Mesenchymal stem cell (in vitro differentiated cells and primary cell): ENCODE measurements around the gene BIRC3.

ENCODE experiments used
- DNase-seq: peaks from one replicate; pipeline ENCODE4 v3.0.0-alpha.2; 2013
- H2AFZ ChIP-seq: one replicate; pipeline ENCODE4 v1.6.1; 2013; ENCODE audit warnings: low read depth, mild to moderate bottlenecking, control low read depth, inconsistent platforms, low read length, moderate library complexity
- H2AK5ac ChIP-seq: 2 replicates; pipeline ENCODE4 v1.6.1; 2013; ENCODE audit warnings: low read length, moderate library complexity, mild to moderate bottlenecking, inconsistent platforms; ENCODE audit not compliant: severe bottlenecking
- H2BK120ac ChIP-seq: one replicate; pipeline ENCODE4 v1.6.1; 2013; ENCODE audit warnings: low read depth, mild to moderate bottlenecking, inconsistent platforms, low read length, moderate library complexity
- H2BK12ac ChIP-seq, 2 experiments: one replicate each; pipeline ENCODE4 v1.6.1; 2013; ENCODE audit warnings: inconsistent platforms in 2 of 2, low read length in 2 of 2, mild to moderate bottlenecking in 2 of 2, moderate library complexity in 2 of 2, control low read depth in 1 of 2
- H2BK15ac ChIP-seq: one replicate; pipeline ENCODE4 v1.6.1; 2013; ENCODE audit warnings: mild to moderate bottlenecking, low read depth, inconsistent platforms; ENCODE audit not compliant: poor library complexity, severe bottlenecking
- H2BK5ac ChIP-seq: 2 replicates; pipeline ENCODE4 v1.6.1; 2013; ENCODE audit warnings: low read depth, mild to moderate bottlenecking, low read length, control low read depth, inconsistent platforms; ENCODE audit not compliant: poor library complexity, severe bottlenecking
- H3K14ac ChIP-seq, 2 experiments: one replicate each; pipeline ENCODE4 v1.6.1; 2013; ENCODE audit warnings: inconsistent platforms in 2 of 2, low read length in 2 of 2, control low read depth in 1 of 2, mild to moderate bottlenecking in 1 of 2, moderate library complexity in 1 of 2
- H3K18ac ChIP-seq, 2 experiments: one replicate each; pipeline ENCODE4 v1.6.1; 2013; ENCODE audit warnings: inconsistent platforms in 2 of 2, low read length in 2 of 2, control low read depth in 1 of 2, low read depth in 1 of 2, mild to moderate bottlenecking in 1 of 2
- H3K23ac ChIP-seq, 2 experiments: one replicate each; pipeline ENCODE4 v1.6.1; 2013; ENCODE audit warnings: inconsistent platforms in 2 of 2, low read length in 2 of 2, mild to moderate bottlenecking in 2 of 2, moderate library complexity in 2 of 2, control low read depth in 1 of 2
- H3K27ac ChIP-seq: 2 replicates; pipeline ENCODE4 v1.5.1; 2013; ENCODE audit warnings: mild to moderate bottlenecking, moderate library complexity, low read length, control low read depth, inconsistent platforms; ENCODE audit not compliant: poor library complexity, severe bottlenecking
- H3K27me3 ChIP-seq, 2 experiments: 2 replicates each; pipeline versions ENCODE4 v1.6.1 to v1.7.0; 2013; ENCODE audit warnings: low read length in 2 of 2, mild to moderate bottlenecking in 2 of 2, moderate library complexity in 2 of 2, control low read depth in 1 of 2, inconsistent platforms in 1 of 2; ENCODE audit not compliant: control insufficient read depth in 1 of 2, insufficient read depth in 1 of 2
- H3K36me3 ChIP-seq, 2 experiments: 2 replicates each; pipeline versions ENCODE4 v1.6.1 to v1.7.0; 2013; ENCODE audit warnings: low read length in 2 of 2, control low read depth in 1 of 2, inconsistent platforms in 1 of 2, low read depth in 1 of 2, mild to moderate bottlenecking in 1 of 2; ENCODE audit not compliant: insufficient read depth in 2 of 2, control insufficient read depth in 1 of 2
- H3K4ac ChIP-seq, 2 experiments: one replicate each; pipeline ENCODE4 v1.6.1; 2013; ENCODE audit warnings: inconsistent platforms in 2 of 2, low read length in 2 of 2, mild to moderate bottlenecking in 2 of 2, moderate library complexity in 2 of 2, control low read depth in 1 of 2, low read depth in 1 of 2
- H3K4me1 ChIP-seq: 2 replicates; pipeline ENCODE4 v1.6.1; 2013; ENCODE audit warnings: low read depth, low read length, control low read depth; ENCODE audit not compliant: control insufficient read depth, insufficient read depth
- H3K4me2 ChIP-seq: 2 replicates; pipeline ENCODE4 v1.6.1; 2013; ENCODE audit warnings: low read length, mild to moderate bottlenecking, inconsistent platforms; ENCODE audit not compliant: poor library complexity, severe bottlenecking
- H3K4me3 ChIP-seq, 2 experiments: 2 replicates each; pipeline versions ENCODE4 v1.5.1 to v1.7.0; 2013; ENCODE audit warnings: low read length in 2 of 2, mild to moderate bottlenecking in 2 of 2, control low read depth in 1 of 2, low read depth in 1 of 2; ENCODE audit not compliant: insufficient read depth in 1 of 2
- H3K79me1 ChIP-seq: replicated peaks from 2 replicates; pipeline ENCODE4 v1.6.1; 2013; ENCODE audit warnings: mild to moderate bottlenecking, control low read depth, low read length, inconsistent platforms; ENCODE audit not compliant: poor library complexity, severe bottlenecking
- H3K9ac ChIP-seq: 2 replicates; pipeline ENCODE4 v1.7.0; 2013; ENCODE audit warnings: mild to moderate bottlenecking, low read length, moderate library complexity
- H3K9me3 ChIP-seq: 2 replicates; pipeline ENCODE4 v1.7.0; 2013; ENCODE audit warnings: mild to moderate bottlenecking, low read length; ENCODE audit not compliant: control insufficient read depth
- H4K8ac ChIP-seq: one replicate; pipeline ENCODE4 v1.6.1; 2013; ENCODE audit warnings: inconsistent platforms, mild to moderate bottlenecking, low read length, moderate library complexity
- H4K91ac ChIP-seq: one replicate; pipeline ENCODE4 v1.6.1; 2013; ENCODE audit warnings: mild to moderate bottlenecking, low read length, inconsistent platforms
- whole genome bisulfite sequencing: methylation state at CpG from one replicate; pipeline ENCODE4 v1.1.7; 2013; ENCODE audit warnings: mixed read lengths; 5-methylcytosine and 5-hydroxymethylcytosine counted together

Gene BIRC3

DNA sequence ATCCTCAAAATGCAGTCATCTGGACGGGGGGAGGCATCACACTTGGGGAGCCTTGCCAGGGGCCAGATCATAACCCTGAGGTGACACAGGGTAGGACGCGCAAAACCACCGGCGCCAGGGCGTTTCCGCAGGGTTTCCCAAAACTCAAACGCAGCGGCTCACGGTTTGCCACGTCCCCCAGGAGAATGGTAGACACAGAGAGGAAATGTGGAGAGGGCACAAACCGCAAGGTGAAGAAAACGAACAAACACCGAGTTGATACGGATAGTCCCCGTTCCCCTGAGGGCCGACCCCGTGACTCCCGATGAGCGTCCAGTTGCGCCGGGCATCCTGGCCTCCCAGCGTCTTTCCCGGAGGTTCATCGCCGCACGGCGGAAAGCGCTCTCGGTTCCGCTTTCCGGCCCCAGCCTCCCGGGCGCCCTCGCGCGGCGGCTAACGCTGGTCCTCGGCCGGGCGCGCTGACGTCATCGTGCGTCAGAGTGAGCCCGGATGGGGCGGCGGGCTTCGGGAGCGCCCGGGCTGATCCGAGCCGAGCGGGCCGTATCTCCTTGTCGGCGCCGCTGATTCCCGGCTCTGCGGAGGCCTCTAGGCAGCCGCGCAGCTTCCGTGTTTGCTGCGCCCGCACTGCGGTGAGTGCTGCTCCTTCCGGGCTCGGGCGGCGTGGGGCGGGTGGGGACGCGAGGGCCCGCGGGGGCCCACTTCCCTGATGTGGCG, 29.6 kb downstream of the BIRC3 start, which contains the start of gene BIRC2:
TSS of gene BIRC2 (plus strand) at position 467 of the 714 bp plus-strand sequence. CDS start 2,641 bp downstream, outside the sequence.
- WGBS, result under 1% methylated on average over 77 of the region's 77 CpGs

DNA sequence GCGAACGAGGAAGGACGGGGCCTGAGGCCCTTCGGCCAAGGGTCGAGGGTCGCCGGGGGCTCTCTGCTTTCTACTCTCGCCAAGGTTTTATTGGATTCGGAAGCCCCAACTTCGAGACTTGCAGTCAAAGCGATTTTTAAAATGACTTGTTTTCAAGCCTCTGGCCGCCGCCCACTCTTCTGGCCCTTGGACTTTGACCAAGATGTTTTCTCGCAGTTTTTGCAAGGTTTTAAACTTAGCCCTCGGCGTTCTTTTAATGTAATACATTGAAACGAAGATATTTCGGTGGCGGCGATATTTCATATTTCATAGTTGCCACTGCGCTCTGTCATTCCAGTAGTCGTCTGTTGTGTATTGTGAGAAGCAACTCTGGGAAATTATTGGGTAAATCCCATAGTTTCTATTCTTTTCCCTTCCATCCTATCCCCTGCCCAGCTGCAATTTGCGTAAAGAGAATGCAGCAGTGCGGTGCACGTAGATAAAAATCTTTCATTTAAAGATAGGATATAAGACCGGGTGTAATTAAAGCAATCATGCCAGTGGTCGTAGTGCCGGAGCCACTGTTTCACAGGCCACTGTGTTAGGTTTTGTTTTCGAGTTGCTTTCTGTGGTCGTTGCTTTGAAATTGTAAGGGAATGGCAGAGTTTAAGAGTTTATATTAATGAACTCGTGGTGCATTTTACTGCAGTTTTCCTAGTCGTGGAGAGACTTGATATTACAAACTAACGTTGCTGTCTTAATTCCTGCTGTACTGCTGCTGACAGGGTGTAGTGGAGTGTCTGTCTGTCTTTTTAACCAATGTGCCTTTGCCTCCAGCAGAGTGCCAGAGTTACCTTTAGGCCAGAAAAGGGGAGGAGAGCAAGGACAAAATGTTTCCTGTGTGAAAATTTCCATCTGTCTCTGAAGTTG, 30.4 kb downstream of the BIRC3 start:
- under 1% methylated on average over 28 of the region's 33 CpGs for WGBS

More for the DNA sequence above, 29.6 kb downstream of the BIRC3 start, which contains the start of gene BIRC2:
- Histone ChIP-seq H2BK15ac (peak within 1 kb of the TSS; percentile 86), H3K27ac (peak within 1 kb of the TSS; percentile 95), H4K91ac (peak within 1 kb of the TSS; percentile 98), H3K4ac (peak within 1 kb of the TSS in 1 of 2 experiments; percentile 61), H3K27me3 (no peaks in the 10 kb centered on the region), H3K18ac (peak within 1 kb of the TSS; percentile 96 to 97), H3K23ac (peak within 1 kb of the TSS in 1 of 2 experiments; percentile 89), H2AK5ac (no peak within 1 kb of the TSS), H2BK12ac (peak within 1 kb of the TSS; percentile 58 to 82), H3K79me1 (no peaks in the 10 kb centered on the region), H3K9ac (peak within 1 kb of the TSS; percentile 96), H2BK5ac (peak within 1 kb of the TSS; percentile 75), H2BK120ac (no peak within 1 kb of the TSS), H2AFZ (peak within 1 kb of the TSS; percentile 33), H4K8ac (peak within 1 kb of the TSS; percentile 89), H3K4me1 (no peaks in the 10 kb centered on the region), H3K14ac (peak within 1 kb of the TSS in 1 of 2 experiments; percentile 45), H3K4me3 (peak within 1 kb of the TSS; percentile 63 to 97), H3K36me3 (peaks cover 3 to 22% of the 10 kb centered on the region in 2 experiments), H3K4me2 (peak within 1 kb of the TSS; percentile 89), H3K9me3 (no peaks in the 10 kb centered on the region)
- DNase-seq, result peak; percentile 93

DNA sequence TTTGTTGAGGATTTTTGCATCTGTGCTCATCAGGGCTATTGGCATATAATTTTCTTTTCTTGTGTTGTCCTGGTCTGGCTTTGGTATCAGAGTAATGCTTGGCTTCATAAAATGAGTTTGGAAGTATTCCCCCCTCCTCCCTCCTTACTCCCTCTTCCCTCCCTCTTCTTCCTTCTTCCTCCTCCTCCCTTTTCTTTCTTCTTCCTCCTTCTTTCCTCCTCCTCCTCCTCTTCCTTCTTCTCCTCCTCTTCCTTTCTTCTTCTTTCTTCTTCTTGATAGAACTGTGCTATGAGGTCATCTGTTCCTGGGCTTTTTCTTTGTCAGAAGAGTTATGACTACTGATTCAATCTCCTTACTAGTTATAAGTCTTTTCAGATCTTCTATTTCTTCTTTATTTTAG, 39.8 kb downstream of the BIRC3 start:
- Histone ChIP-seq H3K4ac (no peak overlapping the region), H3K18ac (no peak overlapping the region), H3K79me1 (peaks cover 18% of the 10 kb centered on the region), H3K27me3 (no peaks in the 10 kb centered on the region), H3K4me1 (no peaks in the 10 kb centered on the region), H2AK5ac (no peak overlapping the region), H3K14ac (no peak overlapping the region), H4K8ac (no peak overlapping the region), H3K36me3 (peaks cover 17 to 60% of the 10 kb centered on the region in 2 experiments), H3K4me2 (no peak overlapping the region), H3K9ac (no peak overlapping the region), H3K9me3 (no peaks in the 10 kb centered on the region), H2BK5ac (no peak overlapping the region), H2BK15ac (no peak overlapping the region), H3K27ac (no peak overlapping the region), H4K91ac (no peak overlapping the region), H2AFZ (no peak overlapping the region), H3K23ac (no peak overlapping the region), H2BK12ac (no peak overlapping the region), H3K4me3 (no peak overlapping the region), H2BK120ac (no peak overlapping the region)
- no peak for DNase-seq

More for the DNA sequence above, 30.4 kb downstream of the BIRC3 start:
- Histone ChIP-seq H3K18ac (peak overlapping the region; percentile 4 to 91), H3K9me3 (no peaks in the 10 kb centered on the region), H3K4ac (peak overlapping the region in 1 of 2 experiments; percentile 61), H3K27me3 (no peaks in the 10 kb centered on the region), H3K4me2 (peak overlapping the region; percentile 64), H2AK5ac (no peak overlapping the region), H3K27ac (peak overlapping the region; percentile 63), H3K4me3 (peak overlapping the region; percentile 63 to 97), H3K14ac (no peak overlapping the region), H3K4me1 (no peaks in the 10 kb centered on the region), H4K91ac (no peak overlapping the region), H2BK12ac (no peak overlapping the region), H3K79me1 (peaks cover 1% of the 10 kb centered on the region), H4K8ac (no peak overlapping the region), H2BK15ac (no peak overlapping the region), H2AFZ (no peak overlapping the region), H3K36me3 (peaks cover 3 to 22% of the 10 kb centered on the region in 2 experiments), H3K9ac (peak overlapping the region; percentile 96), H3K23ac (peak overlapping the region in 1 of 2 experiments; percentile 89), H2BK120ac (no peak overlapping the region), H2BK5ac (peak overlapping the region; percentile 3)
- DNase-seq, result peak; percentile 65

DNA sequence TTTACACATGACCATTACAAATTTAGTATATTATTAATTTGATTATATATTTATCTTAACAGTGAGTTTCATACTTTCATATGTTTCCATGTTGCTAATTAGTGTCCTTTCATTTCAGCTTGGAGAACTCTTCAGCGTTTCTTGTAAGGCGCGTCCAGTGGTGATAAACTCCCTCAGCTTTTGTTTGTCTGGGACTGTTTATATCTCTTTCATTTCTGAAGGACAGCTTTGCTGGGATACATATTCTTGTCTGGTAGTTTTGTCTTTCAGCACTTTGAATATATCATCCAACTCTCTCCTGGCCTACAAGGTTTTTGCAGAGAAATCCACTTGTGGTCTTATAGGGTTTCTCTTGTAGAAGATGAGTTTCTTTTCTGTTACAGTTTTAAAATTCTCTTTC, 42.1 kb downstream of the BIRC3 start:
- DNase-seq, result no peak
- no peak overlapping the region for H3K4me2 ChIP-seq
- no peak overlapping the region for H3K4me3 ChIP-seq
- H2BK5ac ChIP-seq, result no peak overlapping the region
- H4K91ac ChIP-seq, result no peak overlapping the region
- 100% methylated on average over 3 of the region's 3 CpGs for WGBS
- H2AFZ ChIP-seq, result no peak overlapping the region
- no peak overlapping the region for H3K27ac ChIP-seq
- no peak overlapping the region for H2BK12ac ChIP-seq
- H3K79me1 ChIP-seq, result peaks cover 13% of the 10 kb centered on the region
- H3K9ac ChIP-seq, result no peak overlapping the region
- no peak overlapping the region for H4K8ac ChIP-seq
- H3K23ac ChIP-seq, result no peak overlapping the region
- H3K4me1 ChIP-seq, result no peaks in the 10 kb centered on the region
- no peak overlapping the region for H3K4ac ChIP-seq
- no peaks in the 10 kb centered on the region for H3K9me3 ChIP-seq
- no peak overlapping the region for H2AK5ac ChIP-seq
- H3K36me3 ChIP-seq, result peaks cover 17 to 66% of the 10 kb centered on the region in 2 experiments
- H3K27me3 ChIP-seq, result no peaks in the 10 kb centered on the region
- no peak overlapping the region for H2BK120ac ChIP-seq
- H3K14ac ChIP-seq, result no peak overlapping the region
- no peak overlapping the region for H3K18ac ChIP-seq
- no peak overlapping the region for H2BK15ac ChIP-seq
